CD4-positive, alpha-beta T cell treated with Interleukin-15 for 4 hours (primary cell): ENCODE results near the gene SPTAN1.
"Not testable (repeated sequence)": the region's sequence is repeated elsewhere in the genome, so short reads cannot be mapped to it uniquely, and the experiment has no call there.

Source experiments
- DNase-seq: peaks from one replicate; pipeline ENCODE4 v3.0.0-alpha.2; 2020; ENCODE audit warnings: low spot score

SPTAN1 gene

GRCh38 chr9:128552744-128553440 lies 505 bp downstream of the SPTAN1 start:
- DNase-seq = peak; percentile 38

GRCh38 chr9:128553728-128554127 lies 1.3 kb downstream of the SPTAN1 start:
- DNase-seq = no peak

GRCh38 chr9:128554155-128554862 lies 1.9 kb downstream of the SPTAN1 start:
- DNase-seq = no peak

- no peak for DNase-seq
These were observed 2.9 kb downstream of the SPTAN1 start for GRCh38 chr9:128555180-128555721.

GRCh38 chr9:128556276-128556675 lies 3.9 kb downstream of the SPTAN1 start:
- no peak for DNase-seq

- DNase-seq = no peak
These were observed 4.7 kb downstream of the SPTAN1 start for GRCh38 chr9:128556926-128557634.

GRCh38 chr9:128558431-128559310 lies 6.3 kb downstream of the SPTAN1 start:
- no peak for DNase-seq

- no peak for DNase-seq
These were observed 13.2 kb downstream of the SPTAN1 start for GRCh38 chr9:128565578-128565977.

GRCh38 chr9:128568470-128569078 lies 16.2 kb downstream of the SPTAN1 start:
- no peak for DNase-seq

GRCh38 chr9:128575469-128575868 lies 23.1 kb downstream of the SPTAN1 start:
- DNase-seq = no peak

GRCh38 chr9:128575916-128576315 lies 23.5 kb downstream of the SPTAN1 start:
- DNase-seq = no peak

- DNase-seq = no peak
These were observed 24.8 kb downstream of the SPTAN1 start for GRCh38 chr9:128577206-128577605.

- no peak for DNase-seq
These were observed 26.8 kb downstream of the SPTAN1 start for GRCh38 chr9:128579194-128579593.

GRCh38 chr9:128580731-128581130 lies 28.3 kb downstream of the SPTAN1 start:
- no peak for DNase-seq

- not testable (repeated sequence) for DNase-seq
These were observed 32.8 kb downstream of the SPTAN1 start for GRCh38 chr9:128585155-128585554.

GRCh38 chr9:128586934-128587333 lies 34.5 kb downstream of the SPTAN1 start:
- not testable (repeated sequence) for DNase-seq

- DNase-seq = peak; percentile 10
These were observed 35.1 kb downstream of the SPTAN1 start for GRCh38 chr9:128587453-128587852.

GRCh38 chr9:128588581-128589233 lies 36.3 kb downstream of the SPTAN1 start:
- DNase-seq = no peak

GRCh38 chr9:128593039-128593438 lies 40.7 kb downstream of the SPTAN1 start:
- DNase-seq = no peak

- no peak for DNase-seq
These were observed 41.5 kb downstream of the SPTAN1 start for GRCh38 chr9:128593856-128594255.

GRCh38 chr9:128595471-128595870 lies 43.1 kb downstream of the SPTAN1 start:
- DNase-seq = no peak
